Muscle of arm (tissue), 12 donors: ENCODE measurements around the gene NTM. TPM values are rescaled to one million over a fixed set of nuclear protein-coding genes. Genes with fewer than 3 reads are reported as not detected.
"Not testable (repeated sequence)": the region's sequence is repeated elsewhere in the genome, so short reads cannot be mapped to it uniquely, and the experiment has no call there.

ENCODE experiments used
- DNase-seq: peaks from one replicate; pipeline ENCODE4 v3.0.0-alpha.2; 2013
- polyA plus RNA-seq, 12 donors: library from polyadenylated mRNA; unstranded; fragments of 120-200 nt; gene quantifications; one replicate each; pipeline ENCODE4 v1.2.1, GENCODE V29; 2013; ENCODE audit not compliant: insufficient read length in 12 of 12

The NTM gene
- polyA plus RNA-seq, 12 donors: 9.6 to 40.9 (median 22.3) TPM; not detected in 1

DNA sequence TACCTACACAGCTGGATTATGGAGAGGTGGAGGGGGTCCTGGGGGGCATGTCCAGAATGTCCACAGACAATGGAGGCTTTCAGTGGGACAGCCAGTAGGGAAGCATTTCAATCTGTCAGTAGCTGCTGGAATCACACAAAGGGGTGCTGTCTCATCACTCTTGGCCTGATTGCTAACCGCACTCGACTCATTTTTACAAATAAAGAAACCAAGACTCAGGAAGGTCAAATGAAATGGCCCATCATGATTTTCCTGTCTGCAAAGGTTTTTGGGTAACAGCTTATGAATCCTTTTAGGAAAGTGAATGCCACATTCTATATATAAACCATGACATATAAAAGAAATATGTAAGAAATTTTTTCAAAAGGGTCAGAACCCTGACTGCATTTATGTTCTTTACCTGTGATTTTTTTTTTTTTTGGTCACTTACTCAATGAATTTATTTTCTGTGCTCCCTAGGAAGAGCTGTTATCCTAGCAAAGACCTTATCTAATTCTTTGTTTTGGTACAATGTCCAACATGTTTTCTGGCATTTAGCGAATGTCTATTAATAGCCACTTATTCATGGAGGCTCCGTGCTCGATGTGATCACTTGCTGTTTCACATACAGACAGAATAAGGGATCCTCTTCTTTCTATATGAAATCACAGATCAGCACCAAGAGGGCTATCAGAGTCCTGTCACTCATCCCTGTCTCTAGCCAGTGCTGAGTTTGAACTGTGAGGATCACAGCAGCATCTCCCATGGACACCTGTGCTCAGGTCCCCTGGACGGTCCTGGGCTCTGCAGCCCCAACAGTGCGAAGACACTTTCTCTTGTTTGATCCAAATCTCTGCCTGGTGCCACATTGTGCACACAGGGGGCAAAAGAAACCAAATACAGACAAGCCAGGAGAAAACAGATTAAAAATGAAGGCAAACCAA lies 979.7 kb downstream of the NTM start:
- no peak for DNase-seq

DNA sequence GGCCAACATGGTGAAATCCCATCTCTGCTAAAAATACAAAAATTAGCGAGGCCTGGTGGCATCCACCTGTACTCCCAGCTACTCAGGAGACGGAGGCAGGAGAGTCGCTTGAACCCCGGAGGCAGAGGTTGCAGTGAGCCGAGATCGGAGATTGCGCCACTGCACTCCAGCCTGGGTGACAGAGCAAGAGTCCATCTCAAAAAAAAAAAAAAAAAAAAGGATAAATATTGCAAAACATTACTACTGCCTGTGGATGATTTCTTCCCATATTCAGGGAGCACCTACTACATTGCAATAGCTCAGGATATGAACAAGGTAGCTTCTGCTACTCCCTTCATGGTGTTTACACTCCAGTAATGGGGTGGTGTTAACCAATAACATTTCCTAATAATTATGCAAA lies 980.6 kb downstream of the NTM start:
- DNase-seq: no peak

DNA sequence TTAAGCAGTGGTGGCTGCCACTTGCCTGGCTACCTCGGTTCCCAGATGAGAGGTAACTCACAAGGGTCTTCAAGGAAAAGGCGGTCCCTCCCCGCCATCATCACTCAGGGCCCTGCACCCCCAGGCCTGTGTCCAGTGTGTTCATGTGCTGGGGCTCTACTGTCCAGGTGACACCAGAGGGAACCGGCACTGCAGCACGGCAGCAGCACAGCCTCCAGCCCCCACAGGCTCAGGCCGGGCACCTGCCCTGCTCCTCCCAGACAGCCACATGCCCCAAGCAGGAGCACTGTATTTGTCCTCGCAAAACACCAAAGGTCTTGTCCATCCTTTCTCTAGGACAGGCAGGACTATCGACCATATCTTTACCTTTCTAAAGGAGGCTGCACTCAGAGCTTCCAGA lies 982.1 kb downstream of the NTM start:
- DNase-seq: no peak

DNA sequence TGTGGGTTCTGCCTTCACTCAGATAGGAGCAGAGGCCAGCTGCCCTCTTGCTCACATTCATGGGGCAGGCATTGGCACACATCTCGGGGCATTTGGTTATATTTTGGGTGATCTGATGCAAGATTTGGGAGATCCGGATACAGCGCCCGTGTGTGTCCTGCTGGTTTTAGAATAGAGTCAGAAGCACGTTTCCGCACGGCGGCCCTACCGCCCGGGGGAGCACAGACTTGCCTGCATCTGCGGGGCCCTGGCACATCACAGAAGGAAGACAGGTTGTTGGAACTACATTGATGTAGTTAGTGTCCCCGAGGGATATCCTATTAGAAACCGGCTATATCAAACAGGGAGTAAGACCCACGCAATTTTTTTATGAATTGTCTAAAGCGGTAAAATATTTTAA lies 982.8 kb downstream of the NTM start:
- no peak for DNase-seq

DNA sequence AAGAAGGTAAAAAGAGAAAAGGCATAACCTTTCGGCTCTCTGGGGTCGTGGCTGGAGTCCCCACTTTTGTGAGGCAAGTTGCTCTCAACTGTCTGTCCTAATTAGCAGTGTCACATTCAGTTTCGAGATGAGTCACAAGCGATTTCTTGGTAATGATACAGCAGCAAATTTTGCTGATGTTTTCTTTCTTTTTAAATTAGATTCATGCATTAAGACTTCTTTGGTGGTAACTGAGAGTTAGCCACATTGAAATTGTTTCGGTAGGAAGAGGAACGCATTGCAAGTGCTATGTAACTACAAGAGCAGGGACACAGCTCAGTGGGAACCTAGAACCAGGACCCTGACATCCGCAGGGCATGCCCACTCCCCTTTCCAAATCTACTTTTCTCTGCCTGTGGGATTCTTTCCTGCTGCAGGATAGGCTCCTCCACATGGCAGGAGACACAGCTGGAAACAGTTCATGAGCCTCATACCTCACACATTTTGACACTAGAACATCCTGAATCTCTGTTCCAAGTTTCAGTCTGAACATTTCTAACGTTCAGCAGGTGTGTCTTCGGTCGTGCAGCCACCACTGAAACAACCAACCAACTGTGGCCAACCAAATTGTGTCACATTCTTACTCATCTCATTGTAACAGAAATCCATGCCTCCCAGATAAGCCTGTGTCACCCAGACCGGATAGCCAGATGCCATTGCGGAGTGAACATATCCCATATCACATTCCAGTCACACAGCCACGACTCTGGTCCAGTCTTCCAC lies 987.6 kb downstream of the NTM start:
- no peak for DNase-seq

DNA sequence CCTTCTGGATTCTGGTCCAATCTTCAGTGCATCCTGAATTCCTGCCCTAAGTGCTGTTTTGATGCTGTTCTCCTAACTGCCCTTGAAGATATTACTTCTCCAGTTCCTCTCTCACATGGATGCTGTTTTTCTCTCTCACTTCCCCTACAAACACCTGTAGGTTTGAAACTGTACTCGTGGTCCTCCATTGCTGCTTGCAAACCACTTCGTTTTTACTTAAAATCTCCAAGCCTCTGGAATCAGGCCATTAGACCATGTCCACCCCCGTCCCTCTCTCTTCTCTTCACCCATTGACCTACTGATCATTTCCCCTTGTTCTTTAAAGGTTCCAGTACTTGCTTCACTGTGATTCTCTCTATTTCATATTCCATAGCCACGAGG lies 988.1 kb downstream of the NTM start:
- no peak for DNase-seq

DNA sequence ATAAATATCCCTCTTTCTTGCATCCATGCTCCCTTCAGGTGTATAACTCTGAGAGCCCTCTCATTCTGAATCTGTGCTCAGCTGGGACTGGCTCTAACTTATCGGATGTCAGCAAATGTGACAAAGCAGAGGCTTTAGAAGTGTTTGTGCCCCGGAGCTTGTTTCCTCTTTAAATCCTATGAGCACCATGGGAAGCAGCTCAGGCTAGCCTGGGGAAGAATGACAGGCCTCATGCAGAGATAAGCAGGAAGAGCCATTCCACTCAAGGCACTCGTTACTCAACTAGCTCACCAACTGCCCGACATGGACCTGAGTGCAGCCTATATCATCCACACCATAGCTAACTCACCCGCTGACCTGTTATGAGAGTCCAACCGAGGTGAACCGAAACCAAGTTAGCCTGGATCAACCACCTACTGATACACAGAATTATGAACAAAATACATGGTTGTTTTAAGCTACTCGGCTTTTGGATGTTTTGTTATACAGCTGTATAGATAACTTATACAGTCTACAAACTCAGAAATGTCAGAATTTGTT lies 990.7 kb downstream of the NTM start:
- no peak for DNase-seq

DNA sequence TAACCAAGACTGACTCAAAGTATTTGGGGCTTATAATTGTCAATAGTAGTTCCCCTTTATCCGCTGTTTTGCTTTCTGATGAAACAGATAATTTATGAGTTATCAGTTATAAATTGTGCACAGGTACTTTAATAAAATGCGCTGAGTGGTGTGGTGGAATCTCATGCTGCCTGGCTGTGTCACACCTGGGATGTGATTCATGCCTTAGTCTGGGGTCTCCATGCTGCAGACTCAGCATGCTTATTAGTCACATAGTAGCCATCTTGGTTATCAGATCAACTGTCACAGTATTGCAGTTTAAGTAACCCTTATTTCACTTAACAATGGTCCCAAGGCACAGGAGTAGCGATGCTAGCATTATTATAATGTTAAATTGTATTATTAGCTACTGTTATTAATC lies 995.2 kb downstream of the NTM start:
- no peak for DNase-seq

DNA sequence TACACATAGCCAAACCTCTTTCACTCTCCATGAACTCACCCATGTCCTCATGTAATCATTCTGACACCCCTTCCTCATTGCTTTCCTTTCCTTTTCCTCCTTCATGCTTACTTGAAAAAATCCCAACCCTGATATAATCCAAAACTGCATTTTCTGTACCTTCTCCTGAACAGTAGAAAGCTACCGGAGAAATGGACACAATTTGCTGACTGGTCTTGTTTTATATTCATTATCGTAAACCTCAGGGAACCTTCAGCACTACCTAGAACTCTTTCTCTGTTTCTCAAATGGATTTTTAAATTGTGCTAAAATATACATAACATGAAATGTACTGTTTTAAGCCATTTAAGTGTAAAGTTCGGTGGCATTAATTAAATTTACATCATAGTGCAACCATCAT lies 996.9 kb downstream of the NTM start:
- DNase-seq: no peak

DNA sequence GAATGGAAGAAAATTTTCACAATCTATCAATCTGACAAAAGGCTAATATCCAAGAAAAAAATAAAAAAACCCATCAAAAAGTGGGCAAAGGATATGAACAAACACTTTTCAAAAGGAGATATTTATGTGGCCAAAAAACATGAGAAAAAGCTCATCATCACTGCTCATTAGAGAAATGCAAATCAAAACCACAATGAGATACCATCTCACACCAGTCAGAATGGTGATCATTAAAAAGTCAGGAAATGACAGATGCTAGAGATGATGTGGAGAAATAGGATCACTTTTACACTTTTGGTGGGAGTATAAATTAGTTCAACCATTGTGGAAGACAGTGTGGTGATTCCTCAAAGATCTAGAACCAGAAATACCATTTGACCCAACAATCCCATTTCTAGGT lies 999.7 kb downstream of the NTM start:
- DNase-seq: not testable (repeated sequence)

DNA sequence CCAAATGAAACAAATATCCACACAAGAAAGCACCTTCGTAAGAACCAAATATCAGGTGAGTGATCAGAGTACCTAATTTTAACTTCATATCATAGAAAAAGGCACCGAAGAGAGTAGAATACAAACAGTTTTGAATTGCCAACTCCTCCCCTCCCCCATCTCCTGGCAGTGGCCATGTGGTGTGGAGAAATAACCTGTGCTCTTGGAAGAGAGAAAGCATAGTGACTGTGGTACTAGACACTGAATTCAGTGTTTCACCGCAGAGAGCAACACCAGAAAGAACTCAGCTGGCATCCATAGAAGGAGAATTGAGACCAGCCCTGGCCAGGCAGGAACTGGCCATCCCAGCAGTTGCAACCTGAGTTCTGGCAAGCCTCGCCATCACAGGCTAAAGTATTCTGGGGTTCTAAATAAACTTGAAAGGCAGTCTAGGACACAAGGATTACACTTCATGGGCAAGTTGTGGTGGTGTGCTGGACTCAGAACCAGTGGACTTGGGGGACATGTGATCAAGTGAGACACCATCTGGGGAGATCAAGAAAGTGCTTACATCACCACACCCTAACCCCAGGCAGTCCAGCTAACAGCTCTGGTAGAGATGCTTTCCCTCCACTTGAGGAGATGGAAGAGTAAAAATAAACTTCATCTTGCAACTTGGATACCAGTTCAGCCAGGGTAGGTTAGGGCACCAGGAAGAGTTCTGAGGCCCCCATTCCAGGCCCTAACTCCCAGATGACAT lies 1003.2 kb downstream of the NTM start:
- no peak for DNase-seq

DNA sequence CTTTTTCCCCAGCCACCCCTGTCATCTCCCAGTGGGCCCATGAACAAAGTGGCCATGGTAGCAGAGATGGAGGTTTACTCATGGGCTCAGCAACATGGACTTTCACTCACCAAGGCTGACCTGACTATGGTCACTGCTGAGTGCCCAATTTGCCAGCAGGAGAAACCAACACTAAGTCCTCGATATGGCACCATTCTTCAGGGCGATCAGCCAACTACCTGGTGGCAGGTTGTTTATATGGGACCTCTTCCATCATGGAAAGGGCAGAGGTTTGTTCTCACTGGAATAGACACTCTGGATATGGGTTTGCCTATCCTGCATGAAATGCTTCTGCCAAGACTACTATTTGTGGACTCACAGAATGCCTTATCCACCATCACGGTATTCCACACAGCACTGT lies 1009.1 kb downstream of the NTM start:
- DNase-seq: no peak
